ENCODE results near the gene IGFBP7.

Gene IGFBP7

DNA sequence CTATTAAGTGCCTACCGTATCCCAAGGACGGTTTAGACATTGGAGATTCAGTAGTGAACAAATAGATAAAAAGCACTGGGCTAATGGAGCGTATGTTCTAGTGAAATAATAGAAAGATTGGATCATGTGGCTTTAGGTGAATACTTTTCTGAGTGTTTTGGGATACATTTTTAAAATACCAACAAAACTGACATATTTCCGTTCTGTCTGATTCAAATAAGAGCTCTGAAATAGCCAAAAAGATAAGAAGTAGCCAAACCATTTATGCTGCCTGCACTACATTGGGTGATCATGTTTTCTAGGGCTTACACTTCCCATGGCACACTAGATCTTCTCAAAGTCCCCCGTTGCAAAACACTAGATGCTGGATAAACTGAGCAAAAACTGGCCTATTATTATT lies 14.2 kb downstream of the IGFBP7 start:
- no peak overlapping the region for H3K9ac ChIP-seq (ENCODE audit: low read depth, low read length, poor library complexity, severe bottlenecking)
- H2AFZ ChIP-seq (ENCODE audit: low read length) = no peak overlapping the region
- no peaks in the 10 kb centered on the region for H3K9me3 ChIP-seq (ENCODE audit: insufficient read depth, low read depth, low read length)
- H4K20me1 ChIP-seq (ENCODE audit: insufficient read depth, low read length, poor library complexity, severe bottlenecking) = peaks cover 3% of the 10 kb centered on the region
- no peaks in the 10 kb centered on the region for H3K27me3 ChIP-seq (ENCODE audit: insufficient read depth, low read length, poor library complexity, severe bottlenecking)
- no peaks in the 10 kb centered on the region for H3K36me3 ChIP-seq (ENCODE audit: insufficient read depth, low read length)
- H3K9me2 ChIP-seq (replicated peaks; ENCODE audit: low read depth, low read length) = no peaks in the 10 kb centered on the region
- TF ChIP-seq, protein P1, sequence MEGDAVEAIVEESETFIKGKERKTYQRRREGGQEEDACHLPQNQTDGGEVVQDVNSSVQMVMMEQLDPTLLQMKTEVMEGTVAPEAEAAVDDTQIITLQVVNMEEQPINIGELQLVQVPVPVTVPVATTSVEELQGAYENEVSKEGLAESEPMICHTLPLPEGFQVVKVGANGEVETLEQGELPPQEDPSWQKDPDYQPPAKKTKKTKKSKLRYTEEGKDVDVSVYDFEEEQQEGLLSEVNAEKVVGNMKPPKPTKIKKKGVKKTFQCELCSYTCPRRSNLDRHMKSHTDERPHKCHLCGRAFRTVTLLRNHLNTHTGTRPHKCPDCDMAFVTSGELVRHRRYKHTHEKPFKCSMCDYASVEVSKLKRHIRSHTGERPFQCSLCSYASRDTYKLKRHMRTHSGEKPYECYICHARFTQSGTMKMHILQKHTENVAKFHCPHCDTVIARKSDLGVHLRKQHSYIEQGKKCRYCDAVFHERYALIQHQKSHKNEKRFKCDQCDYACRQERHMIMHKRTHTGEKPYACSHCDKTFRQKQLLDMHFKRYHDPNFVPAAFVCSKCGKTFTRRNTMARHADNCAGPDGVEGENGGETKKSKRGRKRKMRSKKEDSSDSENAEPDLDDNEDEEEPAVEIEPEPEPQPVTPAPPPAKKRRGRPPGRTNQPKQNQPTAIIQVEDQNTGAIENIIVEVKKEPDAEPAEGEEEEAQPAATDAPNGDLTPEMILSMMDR (conservative IDR thresholded peaks at IDR 0.05; ENCODE audit: low read length) = no peak
- H3K79me2 ChIP-seq (ENCODE audit: insufficient read depth, low read length) = peaks cover 70% of the 10 kb centered on the region
- no peaks in the 10 kb centered on the region for H3F3A ChIP-seq (ENCODE audit: low read depth)
- peaks cover 23% of the 10 kb centered on the region for H3K4me1 ChIP-seq (ENCODE audit: insufficient read depth, low read length, poor library complexity, severe bottlenecking)
- H3K4me2 ChIP-seq (ENCODE audit: low read depth, low read length, poor library complexity, severe bottlenecking) = no peak overlapping the region
- H3K4me3 ChIP-seq (ENCODE audit: low read length, poor library complexity, severe bottlenecking) = no peak overlapping the region

DNA sequence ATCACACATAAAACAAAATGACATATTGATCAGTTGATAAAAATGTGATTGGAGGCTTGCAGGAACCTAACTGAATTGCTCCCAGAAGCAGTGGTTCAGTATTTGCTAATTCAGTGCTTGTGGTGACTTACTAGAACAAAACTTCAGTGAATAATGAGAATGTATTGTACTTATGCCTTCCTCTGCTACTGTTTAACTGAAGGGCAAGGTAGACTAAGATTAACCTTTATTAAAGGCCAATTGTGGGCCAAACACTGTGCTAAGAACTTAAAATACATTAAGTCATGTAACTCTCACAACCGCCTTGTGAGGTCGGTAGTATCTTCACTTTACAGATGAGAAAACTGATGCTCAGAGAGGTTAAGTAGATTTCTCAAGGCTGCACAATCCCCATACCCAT lies 14.9 kb downstream of the IGFBP7 start:
- H3K79me2 ChIP-seq (ENCODE audit: insufficient read depth, low read length) = peaks cover 63% of the 10 kb centered on the region
- H3K9me2 ChIP-seq (replicated peaks; ENCODE audit: low read depth, low read length) = no peaks in the 10 kb centered on the region
- no peak for TF ChIP-seq EZH2phosphoT487 (IDR thresholded peaks at IDR 0.05; ENCODE audit: borderline replicate concordance)
- TF ChIP-seq, protein P1 (conservative IDR thresholded peaks at IDR 0.05; ENCODE audit: low read length) = no peak
- H3K9ac ChIP-seq (ENCODE audit: low read depth, low read length, poor library complexity, severe bottlenecking) = no peak overlapping the region
- H2AFZ ChIP-seq (ENCODE audit: low read length) = no peak overlapping the region
- H3K9me3 ChIP-seq (ENCODE audit: insufficient read depth, low read depth, low read length) = no peaks in the 10 kb centered on the region
- no peaks in the 10 kb centered on the region for H4K20me1 ChIP-seq (ENCODE audit: insufficient read depth, low read length, poor library complexity, severe bottlenecking)
- H3F3A ChIP-seq (ENCODE audit: low read depth) = no peaks in the 10 kb centered on the region
- no peaks in the 10 kb centered on the region for H3K27me3 ChIP-seq (ENCODE audit: insufficient read depth, low read length, poor library complexity, severe bottlenecking)
- H3K4me1 ChIP-seq (ENCODE audit: insufficient read depth, low read length, poor library complexity, severe bottlenecking) = peaks cover 23% of the 10 kb centered on the region
- no peaks in the 10 kb centered on the region for H3K36me3 ChIP-seq (ENCODE audit: insufficient read depth, low read length)
- H3K4me3 ChIP-seq (ENCODE audit: low read length, poor library complexity, severe bottlenecking) = no peak overlapping the region
- no peak overlapping the region for H3K4me2 ChIP-seq (ENCODE audit: low read depth, low read length, poor library complexity, severe bottlenecking)

DNA sequence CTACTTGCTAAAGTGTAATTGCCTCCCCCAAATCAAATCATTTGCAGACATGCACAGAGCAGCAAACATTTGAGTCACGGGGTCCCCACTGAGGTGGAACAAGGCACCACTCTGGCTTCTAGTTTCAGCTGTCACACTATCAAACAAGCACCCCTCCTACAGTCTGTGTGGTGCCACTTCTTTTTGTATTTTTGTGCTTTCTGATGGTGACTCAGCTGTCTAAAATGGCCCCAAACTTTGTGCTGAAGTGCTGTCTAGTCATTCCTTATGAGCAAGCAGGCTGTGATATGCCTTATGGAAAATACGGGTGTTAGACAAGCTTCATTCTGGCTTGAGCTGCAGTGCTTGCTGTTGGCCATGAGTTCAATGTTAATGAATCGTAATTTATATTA lies 15.4 kb downstream of the IGFBP7 start:
- H3K9me3 ChIP-seq (ENCODE audit: insufficient read depth, low read depth, low read length) = no peaks in the 10 kb centered on the region
- H3K4me3 ChIP-seq (ENCODE audit: low read length, poor library complexity, severe bottlenecking) = no peak overlapping the region
- H2AFZ ChIP-seq (ENCODE audit: low read length) = no peak overlapping the region
- TF ChIP-seq EZH2phosphoT487 (IDR thresholded peaks at IDR 0.05; ENCODE audit: borderline replicate concordance) = no peak
- TF ChIP-seq, protein P1 (conservative IDR thresholded peaks at IDR 0.05; ENCODE audit: low read length) = no peak
- no peaks in the 10 kb centered on the region for H4K20me1 ChIP-seq (ENCODE audit: insufficient read depth, low read length, poor library complexity, severe bottlenecking)
- H3K27me3 ChIP-seq (ENCODE audit: insufficient read depth, low read length, poor library complexity, severe bottlenecking) = no peaks in the 10 kb centered on the region
- H3K4me2 ChIP-seq (ENCODE audit: low read depth, low read length, poor library complexity, severe bottlenecking) = no peak overlapping the region
- no peaks in the 10 kb centered on the region for H3K9me2 ChIP-seq (replicated peaks; ENCODE audit: low read depth, low read length)
- H3K36me3 ChIP-seq (ENCODE audit: insufficient read depth, low read length) = no peaks in the 10 kb centered on the region
- H3K79me2 ChIP-seq (ENCODE audit: insufficient read depth, low read length) = peaks cover 61% of the 10 kb centered on the region
- peaks cover 25% of the 10 kb centered on the region for H3K4me1 ChIP-seq (ENCODE audit: insufficient read depth, low read length, poor library complexity, severe bottlenecking)
- H3F3A ChIP-seq (ENCODE audit: low read depth) = no peaks in the 10 kb centered on the region
- H3K9ac ChIP-seq (ENCODE audit: low read depth, low read length, poor library complexity, severe bottlenecking) = no peak overlapping the region
